GM12878 (cell line): ENCODE results near the gene MFSD11. TPM values are rescaled to one million over a fixed set of nuclear protein-coding genes. Genes with fewer than 3 reads are reported as not detected.

Source experiments
- ATAC-seq: fragments of 200-7000 bp; cut with Tn5 transposase; 3 replicates; pipeline ENCODE4 v1.9.1; 2020; ENCODE audit warnings: mild to moderate bottlenecking, moderate library complexity
- BruUV-seq: library from RNA; stranded (reverse); fragments of 400-500 nt; replicated peaks from 2 replicates; lab custom pipeline; 2021; lab: Mats Ljungman, UMichigan
- CTCF ChIA-PET: fragments of 300-600 bp; sonication (Branson Sonifier 250); formaldehyde crosslinking; extraction: SDS; loops from one replicate; lab custom pipeline; 2021; ENCODE audit warnings: inconsistent platforms; lab: Yijun Ruan, JAX
- POLR2A ChIA-PET: fragments of 350-600 bp; formaldehyde crosslinking; extraction: SDS; loops from one replicate; lab custom pipeline; 2021; ENCODE audit warnings: inconsistent platforms; lab: Charles Lee
- RAD21 ChIA-PET: fragments of 300-600 bp; sonication (Branson Sonifier 250); formaldehyde crosslinking; loops from one replicate; lab custom pipeline; 2023; ENCODE audit warnings: antibody characterized with exemption; ENCODE audit not compliant: unreplicated experiment; lab: Charles Lee
- SMC1A ChIA-PET: fragments of 300-600 bp; sonication (Branson Sonifier 250); formaldehyde crosslinking; loops from one replicate; lab custom pipeline; 2023; ENCODE audit not compliant: unreplicated experiment, uncharacterized antibody; lab: Charles Lee
- DNase-seq: peaks from one replicate; pipeline ENCODE4 v3.0.0-alpha.2; 2011; ENCODE audit warnings: low read depth, low spot score
- FAIRE-seq: peaks from 3 replicates; lab custom pipeline; 2011; peaks lifted over from hg19 to GRCh38; lab: Jason Lieb, UNC
- H2AFZ ChIP-seq: 2 replicates; pipeline ENCODE4 v1.6.0; 2011; ENCODE audit warnings: low read depth, low read length, control low read depth; ENCODE audit not compliant: control insufficient read depth
- H3K27ac ChIP-seq: 2 replicates; pipeline ENCODE4 v1.5.1; 2011; ENCODE audit warnings: control low read depth; ENCODE audit not compliant: control insufficient read depth, insufficient read depth
- H3K27me3 ChIP-seq, 2 experiments: replicated peaks in 1 of 2; 2 replicates each; pipeline versions ENCODE4 v1.6.0 to v1.6.1; 2011; ENCODE audit warnings: low read length in 1 of 2; ENCODE audit not compliant: control insufficient read depth in 2 of 2, insufficient read depth in 2 of 2
- H3K36me3 ChIP-seq, 2 experiments: 2 replicates each; pipeline ENCODE4 v1.5.1; 2011; ENCODE audit warnings: low read length in 1 of 2; ENCODE audit not compliant: control insufficient read depth in 2 of 2, insufficient read depth in 2 of 2
- H3K4me1 ChIP-seq: 2 replicates; pipeline ENCODE4 v1.6.1; 2011; ENCODE audit warnings: mild to moderate bottlenecking, low read length, moderate library complexity, mixed read lengths; ENCODE audit not compliant: control insufficient read depth, insufficient read depth
- H3K4me2 ChIP-seq: 2 replicates; pipeline ENCODE4 v1.6.0; 2011; ENCODE audit warnings: control low read depth; ENCODE audit not compliant: control insufficient read depth, insufficient read depth
- H3K4me3 ChIP-seq: fragments of 200-600 bp; sonication (generic); 2 replicates; pipeline ENCODE4 v1.5.1; 2016
- H3K79me2 ChIP-seq: 2 replicates; pipeline ENCODE4 v1.6.0; 2011; ENCODE audit warnings: low read length; ENCODE audit not compliant: control insufficient read depth, insufficient read depth
- H3K9ac ChIP-seq: 2 replicates; pipeline ENCODE4 v1.8.0; 2011; ENCODE audit warnings: low read length, control low read depth, mixed read lengths; ENCODE audit not compliant: control insufficient read depth, insufficient read depth
- H3K9me3 ChIP-seq: replicated peaks from 3 replicates; pipeline ENCODE4 v1.5.1; 2011; ENCODE audit warnings: mild to moderate bottlenecking, low read length; ENCODE audit not compliant: control insufficient read depth, insufficient read depth
- H4K20me1 ChIP-seq: 2 replicates; pipeline ENCODE4 v1.6.0; 2011; ENCODE audit not compliant: control insufficient read depth, insufficient read depth
- ATF7 ChIP-seq: fragments of 450-650 bp; IDR thresholded peaks from 2 replicates; pipeline ENCODE4 v1.6.1; 2016; ENCODE audit warnings: low read depth, mild to moderate bottlenecking
- BHLHE40 ChIP-seq, 2 experiments: fragments of 450-650 bp in 1 of 2; IDR thresholded peaks; 2 replicates each; pipeline ENCODE4 v1.6.1; 2011 to 2017; ENCODE audit warnings: low read depth in 2 of 2, borderline replicate concordance in 1 of 2, improper control_type of control experiment in 1 of 2, low read length in 1 of 2, mild to moderate bottlenecking in 1 of 2
- BMI1 ChIP-seq: fragments of 450-650 bp; IDR thresholded peaks from 2 replicates; pipeline ENCODE4 v1.6.1; 2016; ENCODE audit warnings: mild to moderate bottlenecking, moderate library complexity, borderline replicate concordance
- CBFB ChIP-seq: IDR thresholded peaks from 2 replicates; pipeline ENCODE4 v1.6.1; 2016; ENCODE audit warnings: antibody characterized with exemption, low read depth
- CREB1 ChIP-seq: IDR thresholded peaks from 2 replicates; pipeline ENCODE4 v1.6.1; 2012; ENCODE audit warnings: low read depth, mild to moderate bottlenecking, inconsistent platforms
- DPF2 ChIP-seq: fragments of 450-650 bp; IDR thresholded peaks from 2 replicates; pipeline ENCODE4 v1.6.1; 2017; ENCODE audit warnings: mild to moderate bottlenecking
- EGR1 ChIP-seq, 2 experiments: IDR thresholded peaks; 1 replicate in 1 of 2; 2 replicates in 1 of 2; pipeline ENCODE4 v1.6.1; 2011 to 2012; ENCODE audit warnings: low read depth in 2 of 2, low read length in 2 of 2, borderline replicate concordance in 1 of 2, mild to moderate bottlenecking in 1 of 2, moderate library complexity in 1 of 2
- IKZF2 ChIP-seq, 2 experiments: fragments of 450-650 bp; IDR thresholded peaks; 2 replicates each; pipeline ENCODE4 v1.6.1; 2017; ENCODE audit warnings: mild to moderate bottlenecking in 2 of 2, moderate library complexity in 2 of 2
- IRF5 ChIP-seq: fragments of 450-650 bp; IDR thresholded peaks from 2 replicates; pipeline ENCODE4 v1.6.1; 2017; ENCODE audit warnings: borderline replicate concordance
- NFYB ChIP-seq: IDR thresholded peaks from 2 replicates; pipeline ENCODE4 v1.6.1; 2011; ENCODE audit warnings: low read depth, mild to moderate bottlenecking, low read length, improper control_type of control experiment, moderate library complexity; ENCODE audit not compliant: insufficient read depth
- NRF1 ChIP-seq: conservative IDR thresholded peaks from 2 replicates; pipeline ENCODE4 v1.6.1; 2011; ENCODE audit warnings: mild to moderate bottlenecking, low read depth, low read length, improper control_type of control experiment
- PAX8 ChIP-seq: fragments of 450-650 bp; IDR thresholded peaks from 2 replicates; pipeline ENCODE4 v1.6.1; 2017; ENCODE audit warnings: mild to moderate bottlenecking, moderate library complexity
- PKNOX1 ChIP-seq: fragments of 450-650 bp; IDR thresholded peaks from 2 replicates; pipeline ENCODE4 v1.6.1; 2016; ENCODE audit warnings: mild to moderate bottlenecking
- RBBP5 ChIP-seq: fragments of 200-600 bp; sonication (generic); conservative IDR thresholded peaks from 2 replicates; pipeline ENCODE4 v1.6.1; 2016
- RELA ChIP-seq: fragments of 450-650 bp; IDR thresholded peaks from 2 replicates; pipeline ENCODE4 v1.8.0; 2014; ENCODE audit warnings: borderline replicate concordance; ENCODE audit not compliant: partially characterized antibody
- SIN3A ChIP-seq: IDR thresholded peaks from 2 replicates; pipeline ENCODE4 v1.6.1; 2012; ENCODE audit warnings: low read depth, low read length, improper control_type of control experiment
- SMAD5 ChIP-seq: IDR thresholded peaks from 2 replicates; pipeline ENCODE4 v1.6.1; 2016; ENCODE audit warnings: antibody characterized with exemption, low read depth
- SMC3 ChIP-seq: IDR thresholded peaks from 2 replicates; pipeline ENCODE4 v1.6.1; 2011; ENCODE audit warnings: low read length, improper control_type of control experiment, borderline replicate concordance
- WGBS: methylation state at CpG from one replicate; pipeline ENCODE4 v1.1.6; 2016; ENCODE audit warnings: low lambda C conversion rate; ENCODE audit not compliant: insufficient replicate concordance, insufficient coverage; ENCODE audit errors: missing lambda C conversion rate; 5-methylcytosine and 5-hydroxymethylcytosine counted together
- in situ Hi-C: fragments of 300-500 bp; cut with MboI; formaldehyde crosslinking; loops from 9 replicates; pipeline ENCODE4 v1.14.3; 2018; ENCODE audit warnings: mixed read lengths
- intact Hi-C: fragments of 100-400 bp; cut with micrococcal nuclease; formaldehyde crosslinking; loops from one replicate; pipeline ENCODE4 v1.14.2; 2022; ENCODE audit not compliant: unreplicated experiment
- polyA plus RNA-seq, 11 experiments: library from polyadenylated mRNA; depleted of rRNA in 4 of 11; unstranded in 6 of 11; stranded (reverse) in 5 of 11; fragments of >200 nt; fragmentation: Nextera tagmentation in 4 of 11; fragmentation: Illumina TruSeq in 1 of 11; extraction: Ambion mirVana in 4 of 11; extraction: Trizol in 1 of 11; gene quantifications; 1 replicate in 1 of 11; 2 replicates in 10 of 11; pipeline versions ENCODE4 v1.2.1 to v1.2.3, GENCODE V29; 2011 to 2016; ENCODE audit warnings: inconsistent platforms in 2 of 11, missing spikeins in 2 of 11, low read depth in 1 of 11
- total RNA-seq, 4 experiments: library from RNA; depleted of rRNA in 3 of 4; stranded (reverse); fragments of >200 nt in 3 of 4; fragmentation: Illumina TruSeq in 1 of 4; extraction: Trizol in 1 of 4; gene quantifications; 2 replicates each; pipeline versions ENCODE4 v1.2.1 to v1.2.3, GENCODE V29; 2013 to 2021

The MFSD11 gene
- total and polyA plus RNA-seq, 10 of the 15 experiments (the other 5 are each of a cell fraction or from before 2014, with no cell fraction given): 11.0 to 19.4 (median 15.5) TPM

GRCh38 chr17:76820561-76820960 lies 82.6 kb downstream of the MFSD11 start:
- ATAC-seq (no peak), DNase-seq (no peak), FAIRE-seq (no peak)
- no peak overlapping the region for H2AFZ ChIP-seq
- H4K20me1 ChIP-seq: no peaks in the 10 kb centered on the region
- no peak overlapping the region for H3K4me2 ChIP-seq
- no peaks in the 10 kb centered on the region for H3K4me1 ChIP-seq
- no peaks in the 10 kb centered on the region for H3K36me3 ChIP-seq
- SMC1A ChIA-PET: interaction anchor here (0.9 to 1.5 kb wide), 3 partner anchors 9 to 86 kb away, joined by 3 to 4 read pairs (median 3); no protein-coding TSS in a partner anchor
- no peaks in the 10 kb centered on the region for H3K79me2 ChIP-seq
- H3K4me3 ChIP-seq: no peak overlapping the region
- intact Hi-C loops: no loop called here
- CTCF ChIA-PET: interaction anchor here (0.9 to 1.8 kb wide), 5 partner anchors 19 to 236 kb away, joined by 3 to 7 read pairs (median 6); partner anchors contain the start of gene MGAT5B
- in situ Hi-C loops: no loop called here
- TF ChIP-seq CBFB (no peak), ATF7 (no peak), SMC3 (no peak), SIN3A (no peak), IRF5 (no peak), EGR1 (IDR thresholded peaks at IDR 0.05; ENCODE audit: borderline replicate concordance in 1 of 2, low read depth in 2 of 2, low read length in 2 of 2) (no peak), SMAD5 (no peak), NRF1 (no peak), RBBP5 (no peak), RELA (no peak), BMI1 (no peak), BHLHE40 (IDR thresholded peaks at IDR 0.05; ENCODE audit: borderline replicate concordance in 1 of 2, low read depth in 2 of 2, low read length in 1 of 2) (no peak), PKNOX1 (no peak), DPF2 (no peak), PAX8 (no peak), CREB1 (no peak), NFYB (no peak), IKZF2 (IDR thresholded peaks at IDR 0.05) (no peak)
- no peak overlapping the region for H3K27ac ChIP-seq
- POLR2A ChIA-PET: no interaction called here
- no peaks in the 10 kb centered on the region for H3K9me3 ChIP-seq
- no peak overlapping the region for H3K9ac ChIP-seq
- no TSS peak for BruUV-seq
- H3K27me3 ChIP-seq: no peaks in the 10 kb centered on the region; a peak in 1 of 4 replicates
- WGBS: 43% methylated on average over 4 of the region's 4 CpGs
- RAD21 ChIA-PET: interaction anchor here (0.6 to 1.2 kb wide), 3 partner anchors 12 to 430 kb away, joined by 3 read pairs; no protein-coding TSS in a partner anchor
